Colon (tissue), 2 donors: Measurements from ENCODE around the gene EFNA5.

ENCODE experiments used
- FAIRE-seq: peaks from 2 replicates; lab custom pipeline; 2012; peaks lifted over from hg19 to GRCh38; lab: Jason Lieb, UNC
- donor health status: control.
- donor health status: control.

The EFNA5 gene

DNA sequence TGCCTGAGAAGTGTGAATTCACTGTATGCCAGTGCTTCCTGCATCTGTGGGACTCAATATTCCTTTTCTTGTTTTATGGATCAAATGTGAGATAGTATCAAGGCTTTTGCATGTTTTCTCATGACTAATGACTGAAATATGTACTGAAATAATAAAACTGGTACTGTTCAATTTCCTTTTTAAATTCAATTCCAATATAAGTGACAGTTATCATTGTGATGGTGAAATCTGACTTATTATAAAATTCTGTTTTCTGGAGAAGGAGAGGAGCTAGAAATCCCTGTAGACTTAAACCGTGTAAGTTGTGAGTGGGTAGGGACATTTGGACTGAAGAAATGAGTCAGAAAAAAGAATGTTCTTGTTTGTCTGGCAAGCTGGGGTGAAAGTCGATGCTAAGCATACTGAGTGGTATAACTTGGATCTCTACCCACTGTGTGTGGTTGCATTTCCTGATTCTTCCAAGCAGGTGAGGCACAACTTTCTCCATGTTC is 245.2 kb downstream of the EFNA5 start:
- FAIRE-seq, result no peak

GRCh38 chr5:107424491-107424890 is 246.2 kb downstream of the EFNA5 start:
- no peak for FAIRE-seq

GRCh38 chr5:107422494-107422893 is 248.2 kb downstream of the EFNA5 start:
- no peak for FAIRE-seq

GRCh38 chr5:107419498-107419897 is 251.2 kb downstream of the EFNA5 start:
- FAIRE-seq, result no peak

- FAIRE-seq, result no peak
Measured at GRCh38 chr5:107418902-107419301, 251.8 kb downstream of the EFNA5 start.

DNA sequence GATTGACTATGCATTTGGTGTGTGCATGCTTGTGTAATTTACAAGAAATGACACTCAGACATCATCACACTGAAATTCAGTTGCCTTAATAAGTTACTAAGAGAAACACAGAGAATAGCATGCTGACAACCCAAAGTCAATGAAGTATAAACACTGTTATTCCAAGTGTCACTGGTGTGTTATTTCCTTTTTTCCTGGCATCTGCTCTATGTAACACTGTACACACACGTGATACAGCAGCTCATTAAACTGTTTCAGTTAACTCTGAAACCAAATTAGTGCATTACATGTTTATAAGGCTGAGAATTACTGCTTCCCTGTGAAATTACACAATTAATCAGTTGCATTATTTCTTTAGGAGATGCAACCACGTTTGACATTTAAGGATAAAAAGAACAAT is 252.7 kb downstream of the EFNA5 start:
- no peak for FAIRE-seq

DNA sequence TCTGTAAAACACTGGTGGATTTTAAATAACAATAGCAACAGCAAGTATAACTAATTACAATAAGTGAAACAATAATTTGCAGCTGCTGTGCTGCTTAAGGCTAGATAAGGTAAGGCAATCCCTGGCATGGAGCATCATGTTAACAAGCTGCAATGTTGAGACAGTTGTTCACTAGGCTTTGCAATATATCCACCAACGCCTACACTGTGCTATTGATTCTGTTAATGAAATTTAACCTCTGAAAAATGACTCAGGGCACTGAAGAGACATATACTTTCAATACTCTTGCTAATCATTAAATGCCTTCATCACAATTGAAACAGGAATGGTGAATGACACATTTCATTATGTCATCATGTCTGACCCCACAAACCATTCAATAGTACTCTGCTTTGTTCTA is 255.0 kb downstream of the EFNA5 start:
- no peak for FAIRE-seq

DNA sequence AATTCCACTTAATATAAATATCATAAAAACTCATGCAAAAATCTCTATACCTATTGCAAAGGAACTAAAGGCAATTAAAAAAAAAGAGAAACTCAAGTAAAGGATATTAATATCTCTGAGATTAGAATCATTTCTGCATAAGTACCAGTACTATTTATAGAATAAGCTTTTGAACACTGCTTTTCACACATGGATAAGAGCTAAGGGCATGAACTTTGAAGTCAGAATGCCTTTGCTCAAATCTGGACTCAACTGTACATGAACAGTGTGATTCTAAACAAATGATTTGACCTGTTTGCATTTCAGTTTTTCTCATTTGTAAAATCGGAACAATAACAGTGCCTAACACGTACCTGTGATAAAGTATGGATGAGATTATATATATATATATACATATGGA is 255.9 kb downstream of the EFNA5 start:
- no peak for FAIRE-seq

DNA sequence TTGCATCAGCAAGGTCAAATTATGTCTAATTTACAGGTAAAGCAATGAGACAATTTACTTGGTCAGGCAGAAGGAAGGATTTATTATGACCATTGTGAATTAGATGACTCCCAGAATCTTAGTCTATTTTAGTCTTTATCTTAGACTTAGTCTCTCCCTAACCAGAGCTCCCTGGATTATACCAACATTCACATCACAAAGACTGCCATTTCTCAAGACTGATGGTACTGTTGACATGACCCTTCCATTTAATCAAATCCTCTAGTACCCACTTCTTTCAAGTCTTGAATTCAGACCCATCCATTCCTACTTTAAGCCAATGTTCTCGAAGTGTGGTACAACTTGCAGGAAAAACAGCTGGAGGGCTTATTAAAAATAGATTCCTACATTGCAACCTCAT is 257.0 kb downstream of the EFNA5 start:
- FAIRE-seq, result no peak

DNA sequence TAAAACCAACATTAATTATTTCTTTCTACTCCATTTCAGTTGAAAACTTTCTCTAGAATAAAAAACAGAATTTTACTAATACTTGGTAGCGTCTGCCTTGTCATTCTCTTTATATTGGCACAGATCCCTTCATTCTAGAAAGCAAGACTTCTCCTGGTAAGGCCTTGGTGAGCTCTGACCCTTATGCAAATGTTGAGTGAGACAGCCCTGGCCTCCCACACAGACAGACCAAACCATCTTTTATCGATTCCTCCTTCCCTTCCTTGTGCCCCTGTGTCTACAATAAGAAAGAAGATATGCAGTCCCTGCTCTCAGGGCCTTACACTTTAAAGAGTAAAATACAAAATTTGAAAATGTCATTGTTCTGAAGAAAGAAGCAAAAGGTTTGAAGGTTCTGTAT is 262.2 kb downstream of the EFNA5 start:
- FAIRE-seq, result no peak

- FAIRE-seq, result no peak
Measured at GRCh38 chr5:107407713-107408298, 262.9 kb downstream of the EFNA5 start.

GRCh38 chr5:107404595-107405374 is 266.0 kb downstream of the EFNA5 start:
- FAIRE-seq, result no peak

DNA sequence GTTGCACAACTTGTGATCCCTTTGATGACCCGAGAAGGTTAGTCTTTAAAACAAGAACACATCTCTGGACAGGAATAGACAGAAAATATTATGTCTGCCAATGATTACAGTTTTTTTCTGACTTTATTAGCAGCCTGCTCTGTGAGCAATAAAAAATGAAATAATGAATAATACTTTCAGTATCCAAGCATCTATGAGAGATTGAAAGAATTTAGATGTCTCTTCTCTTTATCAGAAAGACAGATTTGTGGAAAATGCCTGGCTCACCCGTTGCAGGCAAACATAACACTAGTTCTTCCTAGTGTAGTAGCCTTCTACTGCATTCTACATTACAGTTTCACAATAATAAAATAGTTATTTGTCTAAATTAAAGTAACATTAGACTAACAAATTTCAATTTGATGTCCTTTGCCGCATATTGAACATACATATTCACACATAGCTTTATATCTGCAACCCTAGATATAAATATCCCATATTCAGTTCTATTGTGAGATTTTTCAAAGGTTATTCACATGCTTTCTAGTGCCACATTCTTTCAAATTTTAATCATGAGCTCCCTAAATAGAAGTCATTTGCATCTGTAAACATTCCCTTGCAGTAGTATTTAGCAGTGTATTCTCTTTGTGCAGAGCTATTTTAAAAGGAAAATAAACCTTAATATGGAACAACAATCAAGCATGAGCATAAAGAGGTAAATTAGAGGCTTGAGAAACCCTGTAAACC is 267.3 kb downstream of the EFNA5 start:
- no peak for FAIRE-seq

DNA sequence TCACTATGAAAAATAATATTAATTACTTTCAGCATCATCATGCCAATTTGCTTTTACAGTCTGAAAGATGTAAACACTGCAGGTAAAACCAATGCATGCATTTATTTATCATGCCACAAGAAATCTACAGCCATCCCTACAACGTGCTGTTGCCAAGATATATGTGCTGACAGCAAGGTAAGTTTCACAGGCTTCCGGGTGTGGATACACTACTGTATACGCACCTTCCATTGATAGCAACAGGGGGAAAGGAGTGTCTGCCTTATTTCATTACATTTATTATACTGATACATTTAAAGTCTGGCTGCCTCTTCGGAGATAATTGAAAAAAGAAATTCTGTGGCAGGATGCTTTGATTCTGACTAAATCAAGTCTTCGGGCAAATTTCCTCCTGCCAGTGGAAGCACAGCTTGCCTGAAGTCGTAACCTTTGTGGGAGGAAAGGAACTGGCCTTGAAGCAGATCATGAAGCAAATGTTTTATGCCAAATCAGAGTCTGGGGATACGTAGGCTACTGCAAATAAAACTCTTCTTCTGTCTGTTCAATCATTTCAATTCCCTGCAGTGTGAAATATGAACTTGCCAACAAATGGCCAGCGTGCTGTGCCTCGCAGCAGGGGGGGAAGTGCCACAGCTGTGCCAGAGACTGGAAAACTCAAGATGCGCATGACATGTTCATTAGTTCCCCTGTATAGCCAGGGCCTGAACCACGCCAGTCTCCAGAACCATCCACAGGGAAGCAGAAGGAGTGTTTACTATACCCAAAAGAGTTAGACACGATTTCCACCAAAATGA is 268.1 kb downstream of the EFNA5 start:
- FAIRE-seq, result no peak

DNA sequence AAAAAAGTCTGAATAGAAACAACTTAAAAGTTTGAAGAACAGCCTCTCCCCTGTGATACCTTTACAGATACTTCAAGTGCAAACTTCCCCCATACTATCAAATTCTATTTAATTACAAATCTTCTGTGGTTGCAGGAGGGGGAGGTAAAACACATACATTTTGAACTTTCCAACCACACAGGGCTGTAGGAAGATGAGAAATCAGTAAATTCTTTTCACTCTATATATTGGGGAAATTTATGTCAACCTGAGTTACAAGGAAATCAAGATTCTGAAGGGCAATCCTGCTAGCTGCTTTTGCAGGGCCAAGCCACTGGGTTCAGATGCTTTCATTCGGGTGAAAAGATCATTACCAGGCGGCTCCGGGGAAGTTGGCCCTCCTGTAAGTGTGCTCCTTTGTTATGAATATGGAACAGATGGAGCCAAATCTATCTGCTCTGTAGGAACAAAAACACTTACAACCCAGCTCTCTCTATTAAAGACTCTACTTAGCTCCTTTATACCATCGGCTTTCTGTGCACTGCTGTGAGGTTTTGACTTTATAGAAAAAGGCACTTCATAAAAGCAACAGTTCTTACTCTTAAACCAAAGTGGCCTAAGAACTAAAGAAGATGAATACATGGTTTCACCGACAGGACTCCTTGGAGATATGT is 269.1 kb downstream of the EFNA5 start:
- FAIRE-seq, result no peak

GRCh38 chr5:107400328-107400727 is 270.4 kb downstream of the EFNA5 start:
- FAIRE-seq, result no peak

DNA sequence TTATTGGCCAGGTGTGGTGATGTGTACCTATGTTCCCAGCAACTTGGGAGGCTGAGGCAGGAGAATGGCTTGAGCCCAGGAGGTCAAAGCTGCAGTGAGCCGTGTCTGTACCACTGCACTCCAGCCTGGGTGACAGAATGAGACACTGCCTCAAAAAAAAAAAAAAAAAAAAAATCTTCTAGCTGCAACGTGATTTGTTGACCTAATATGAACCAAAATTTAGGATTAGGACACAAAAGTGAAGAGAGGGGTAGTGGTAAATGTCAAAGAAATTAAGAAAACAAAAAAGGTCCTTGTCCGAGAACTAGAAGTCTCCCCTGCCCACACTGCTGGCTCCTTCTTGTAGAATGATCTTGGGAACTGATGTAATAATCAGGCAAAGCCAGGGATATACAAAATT is 272.0 kb downstream of the EFNA5 start:
- no peak for FAIRE-seq

- FAIRE-seq, result no peak
Measured at GRCh38 chr5:107396351-107396690, 274.4 kb downstream of the EFNA5 start.

DNA sequence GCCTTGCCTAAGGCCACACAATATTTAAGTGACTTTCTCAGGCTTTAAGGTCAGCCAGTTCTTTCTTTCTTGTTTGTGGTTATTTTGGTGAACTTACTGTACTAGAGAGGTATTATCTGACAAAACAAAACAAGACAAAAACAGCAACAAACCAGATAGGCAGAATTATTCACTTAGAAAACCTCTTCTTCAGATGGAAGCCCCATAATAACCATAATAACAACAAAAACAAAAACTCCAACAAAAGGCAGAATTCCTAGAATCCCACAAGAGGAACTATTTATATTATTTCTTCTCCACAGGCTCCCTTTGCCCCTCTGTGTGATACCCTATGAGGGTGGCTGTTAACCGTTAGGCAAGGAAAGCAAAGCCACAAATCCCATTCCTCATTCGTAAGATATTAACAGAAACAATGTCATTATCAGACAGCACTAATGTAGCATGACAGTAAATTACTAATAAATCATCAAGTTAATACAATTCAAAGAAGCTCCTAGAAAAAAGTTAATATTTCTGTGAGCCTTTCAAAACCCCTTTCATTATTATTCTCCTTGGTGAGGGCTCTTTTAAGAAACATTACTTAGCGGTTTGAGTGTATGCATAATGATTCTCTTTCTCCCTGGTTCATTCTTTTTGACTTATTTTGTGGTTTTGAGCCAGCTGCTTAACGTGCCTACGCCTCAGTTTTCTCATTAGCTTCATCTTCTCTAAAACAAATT is 274.9 kb downstream of the EFNA5 start:
- FAIRE-seq, result no peak

GRCh38 chr5:107393851-107394250 is 276.9 kb downstream of the EFNA5 start:
- no peak for FAIRE-seq

DNA sequence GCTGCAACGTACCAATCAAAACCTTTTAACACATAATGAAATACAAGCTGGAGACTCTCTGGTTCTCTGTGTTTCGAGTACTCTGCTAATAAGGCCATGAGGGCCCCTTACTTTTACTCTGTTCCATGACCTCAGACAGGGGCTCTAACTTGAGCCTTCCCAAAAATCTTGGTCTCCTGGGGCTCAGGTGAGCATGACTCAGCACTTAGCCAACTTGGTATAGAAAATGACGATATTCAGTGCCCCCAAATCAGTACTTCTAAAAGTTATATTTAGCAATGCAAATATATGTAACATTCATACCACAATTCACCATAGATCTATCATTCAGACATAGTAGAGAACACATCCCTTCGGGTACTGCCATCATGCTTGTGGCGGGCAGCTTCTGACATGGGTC is 278.9 kb downstream of the EFNA5 start:
- no peak for FAIRE-seq
